ENCODE measurements around the gene LDLRAD4.

DNA sequence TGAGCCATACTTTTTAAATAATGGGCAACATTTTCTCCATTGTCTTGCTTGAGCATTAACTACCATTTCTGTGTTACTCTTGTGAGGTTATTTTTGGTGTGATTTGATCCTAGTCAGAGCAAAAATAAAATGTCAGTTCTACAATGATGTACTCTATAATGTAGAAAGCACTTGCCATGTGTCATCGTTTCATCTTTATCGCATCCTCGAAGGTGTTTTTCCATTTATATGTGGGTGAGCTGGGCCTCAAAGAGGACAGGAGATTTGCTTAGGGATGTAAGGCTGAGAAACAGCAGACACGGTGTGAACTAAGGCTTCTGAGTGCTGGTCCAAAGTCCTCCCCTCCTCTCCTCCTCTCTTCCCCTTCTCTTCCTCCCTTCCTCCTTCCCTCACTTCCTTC is 308.0 kb downstream of the LDLRAD4 start:
- TF ChIP-seq, protein P1, sequence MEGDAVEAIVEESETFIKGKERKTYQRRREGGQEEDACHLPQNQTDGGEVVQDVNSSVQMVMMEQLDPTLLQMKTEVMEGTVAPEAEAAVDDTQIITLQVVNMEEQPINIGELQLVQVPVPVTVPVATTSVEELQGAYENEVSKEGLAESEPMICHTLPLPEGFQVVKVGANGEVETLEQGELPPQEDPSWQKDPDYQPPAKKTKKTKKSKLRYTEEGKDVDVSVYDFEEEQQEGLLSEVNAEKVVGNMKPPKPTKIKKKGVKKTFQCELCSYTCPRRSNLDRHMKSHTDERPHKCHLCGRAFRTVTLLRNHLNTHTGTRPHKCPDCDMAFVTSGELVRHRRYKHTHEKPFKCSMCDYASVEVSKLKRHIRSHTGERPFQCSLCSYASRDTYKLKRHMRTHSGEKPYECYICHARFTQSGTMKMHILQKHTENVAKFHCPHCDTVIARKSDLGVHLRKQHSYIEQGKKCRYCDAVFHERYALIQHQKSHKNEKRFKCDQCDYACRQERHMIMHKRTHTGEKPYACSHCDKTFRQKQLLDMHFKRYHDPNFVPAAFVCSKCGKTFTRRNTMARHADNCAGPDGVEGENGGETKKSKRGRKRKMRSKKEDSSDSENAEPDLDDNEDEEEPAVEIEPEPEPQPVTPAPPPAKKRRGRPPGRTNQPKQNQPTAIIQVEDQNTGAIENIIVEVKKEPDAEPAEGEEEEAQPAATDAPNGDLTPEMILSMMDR (IDR thresholded peaks at IDR 0.05), result no peak
- no peak for TF ChIP-seq EP300 (IDR thresholded peaks at IDR 0.05)
